Measurements from ENCODE around the gene MCC. TPM values are rescaled to one million over a fixed set of nuclear protein-coding genes. Genes with fewer than 3 reads are reported as not detected.

Gene MCC
- total and polyA plus RNA-seq, 2 of the 4 experiments (the other 2 are of a cell fraction): 5.0 to 20.6 TPM

GRCh38 chr5:113112435-113112834 is 375.8 kb downstream of the MCC start:
- no peak overlapping the region for H3K56ac ChIP-seq (ENCODE audit: extremely low read depth, insufficient read depth, low read length)
- CTCF ChIA-PET: interaction anchor here (0.8 kb wide), 1 partner anchor 23 kb away, joined by 3 read pairs; no protein-coding TSS in a partner anchor
- no peak overlapping the region for H2BK120ac ChIP-seq (ENCODE audit: low read depth, low read length)
- no peak overlapping the region for H3K9ac ChIP-seq (ENCODE audit: low read depth, low read length)
- no peak overlapping the region for H4K91ac ChIP-seq (ENCODE audit: insufficient read depth, low read depth, low read length)
- H2BK15ac ChIP-seq (ENCODE audit: low read depth, low read length): no peak overlapping the region
- H3K14ac ChIP-seq (replicated peaks; ENCODE audit: low read depth, low read length): no peak overlapping the region
- no peak overlapping the region for H2AK9ac ChIP-seq (replicated peaks; ENCODE audit: low read depth, low read length, poor library complexity)
- no peak overlapping the region for H3K23ac ChIP-seq (ENCODE audit: low read depth, low read length)
- no peak overlapping the region for H2BK5ac ChIP-seq (ENCODE audit: low read depth, low read length, poor library complexity, severe bottlenecking)
- no peak overlapping the region for H2AK5ac ChIP-seq (ENCODE audit: low read depth, low read length)
- no CpG with 5 or more reads among the region's 3 CpGs for WGBS, 2 experiments (ENCODE audit: extremely low coverage in 2 of 2, insufficient read length in 1 of 2)
- no peak overlapping the region for H3K4ac ChIP-seq (ENCODE audit: low read depth, low read length)
- peaks cover 3% of the 10 kb centered on the region; the same call in 1 of the 2 replicates for H3K4me1 ChIP-seq (ENCODE audit: control insufficient read depth, insufficient read depth, low read length)
- in situ Hi-C loops (cut with MboI; ENCODE audit: low sequenced_read_pairs): no loop called here
- no peak overlapping the region for H4K5ac ChIP-seq (ENCODE audit: low read depth, low read length)
- H3K9me1 ChIP-seq (ENCODE audit: insufficient read depth, low read length): peaks cover 3% of the 10 kb centered on the region
- peak; percentile 68 for DNase-seq
- ATAC-seq (ENCODE audit: low read depth): peak; percentile 78
- H3K79me1 ChIP-seq (ENCODE audit: low read depth in 1 of 2, low read length in 2 of 2): peaks cover 4 to 7% of the 10 kb centered on the region in 2 experiments; a peak in 2 of 4 replicates
- no peak overlapping the region; a peak in 1 of 4 replicates for H4K8ac ChIP-seq (ENCODE audit: low read depth in 2 of 2, low read length in 2 of 2)
- no peak overlapping the region for H2BK20ac ChIP-seq (ENCODE audit: low read depth, low read length)
- intact Hi-C loops (cut with micrococcal nuclease): no loop called here
- H3K9me3 ChIP-seq (ENCODE audit: control insufficient read depth, insufficient read depth, low read length): no peaks in the 10 kb centered on the region; the same call in 1 of the 2 replicates
- no peak overlapping the region for H3K18ac ChIP-seq (ENCODE audit: low read depth, low read length)
- dilution Hi-C loops (cut with HindIII; ENCODE audit: low sequenced_read_pairs, unreplicated experiment): no loop called here
- peaks cover 12% of the 10 kb centered on the region for H3K36me3 ChIP-seq (ENCODE audit: control insufficient read depth, insufficient read depth, low read length)
- no peak overlapping the region for H3K4me3 ChIP-seq (ENCODE audit: insufficient read depth, low read depth, low read length)
- POLR2A ChIA-PET (ENCODE audit: unreplicated experiment): no interaction called here
- no peak overlapping the region for H2AFZ ChIP-seq (replicated peaks; ENCODE audit: low read length, poor library complexity)
- no peak overlapping the region for H3K4me2 ChIP-seq (ENCODE audit: low read depth, low read length)
- H4K20me1 ChIP-seq (ENCODE audit: insufficient read depth, low read length): peaks cover 4% of the 10 kb centered on the region; the same call in 1 of the 2 replicates
- no peak overlapping the region for H3K27ac ChIP-seq (ENCODE audit: insufficient read depth, low read length)
- TF ChIP-seq MXI1 (IDR thresholded peaks at IDR 0.05; ENCODE audit: borderline replicate concordance, low read depth, low read length) (peak; percentile 60; the same call in 1 of the 2 replicates), FOS (IDR thresholded peaks at IDR 0.05; ENCODE audit: low read depth, low read length) (no peak)
- no peaks in the 10 kb centered on the region for H3K27me3 ChIP-seq (ENCODE audit: control insufficient read depth, insufficient read depth, low read length)
- BruUV-seq (replicated peaks): no TSS peak
